GM12878 (cell line): ENCODE data around the gene HOXC5. TPM values are rescaled to one million over a fixed set of nuclear protein-coding genes. Genes with fewer than 3 reads are reported as not detected.

Experiments used
- ATAC-seq: fragments of 200-7000 bp; cut with Tn5 transposase; 3 replicates; pipeline ENCODE4 v1.9.1; 2020; ENCODE audit warnings: mild to moderate bottlenecking, moderate library complexity
- BruUV-seq: library from RNA; stranded (reverse); fragments of 400-500 nt; replicated peaks from 2 replicates; lab custom pipeline; 2021; lab: Mats Ljungman, UMichigan
- CTCF ChIA-PET: fragments of 300-600 bp; sonication (Branson Sonifier 250); formaldehyde crosslinking; extraction: SDS; loops from one replicate; lab custom pipeline; 2021; ENCODE audit warnings: inconsistent platforms; lab: Yijun Ruan, JAX
- POLR2A ChIA-PET: fragments of 350-600 bp; formaldehyde crosslinking; extraction: SDS; loops from one replicate; lab custom pipeline; 2021; ENCODE audit warnings: inconsistent platforms; lab: Charles Lee
- RAD21 ChIA-PET: fragments of 300-600 bp; sonication (Branson Sonifier 250); formaldehyde crosslinking; loops from one replicate; lab custom pipeline; 2023; ENCODE audit warnings: antibody characterized with exemption; ENCODE audit not compliant: unreplicated experiment; lab: Charles Lee
- SMC1A ChIA-PET: fragments of 300-600 bp; sonication (Branson Sonifier 250); formaldehyde crosslinking; loops from one replicate; lab custom pipeline; 2023; ENCODE audit not compliant: unreplicated experiment, uncharacterized antibody; lab: Charles Lee
- DNase-seq: peaks from one replicate; pipeline ENCODE4 v3.0.0-alpha.2; 2011; ENCODE audit warnings: low read depth, low spot score
- FAIRE-seq: peaks from 3 replicates; lab custom pipeline; 2011; peaks lifted over from hg19 to GRCh38; lab: Jason Lieb, UNC
- H2AFZ ChIP-seq: 2 replicates; pipeline ENCODE4 v1.6.0; 2011; ENCODE audit warnings: low read depth, low read length, control low read depth; ENCODE audit not compliant: control insufficient read depth
- H3K27ac ChIP-seq: 2 replicates; pipeline ENCODE4 v1.5.1; 2011; ENCODE audit warnings: control low read depth; ENCODE audit not compliant: control insufficient read depth, insufficient read depth
- H3K27me3 ChIP-seq, 2 experiments: replicated peaks in 1 of 2; 2 replicates each; pipeline versions ENCODE4 v1.6.0 to v1.6.1; 2011; ENCODE audit warnings: low read length in 1 of 2; ENCODE audit not compliant: control insufficient read depth in 2 of 2, insufficient read depth in 2 of 2
- H3K36me3 ChIP-seq, 2 experiments: 2 replicates each; pipeline ENCODE4 v1.5.1; 2011; ENCODE audit warnings: low read length in 1 of 2; ENCODE audit not compliant: control insufficient read depth in 2 of 2, insufficient read depth in 2 of 2
- H3K4me1 ChIP-seq: 2 replicates; pipeline ENCODE4 v1.6.1; 2011; ENCODE audit warnings: mild to moderate bottlenecking, low read length, moderate library complexity, mixed read lengths; ENCODE audit not compliant: control insufficient read depth, insufficient read depth
- H3K4me2 ChIP-seq: 2 replicates; pipeline ENCODE4 v1.6.0; 2011; ENCODE audit warnings: control low read depth; ENCODE audit not compliant: control insufficient read depth, insufficient read depth
- H3K4me3 ChIP-seq: fragments of 200-600 bp; sonication (generic); 2 replicates; pipeline ENCODE4 v1.5.1; 2016
- H3K79me2 ChIP-seq: 2 replicates; pipeline ENCODE4 v1.6.0; 2011; ENCODE audit warnings: low read length; ENCODE audit not compliant: control insufficient read depth, insufficient read depth
- H3K9ac ChIP-seq: 2 replicates; pipeline ENCODE4 v1.8.0; 2011; ENCODE audit warnings: low read length, control low read depth, mixed read lengths; ENCODE audit not compliant: control insufficient read depth, insufficient read depth
- H3K9me3 ChIP-seq: replicated peaks from 3 replicates; pipeline ENCODE4 v1.5.1; 2011; ENCODE audit warnings: mild to moderate bottlenecking, low read length; ENCODE audit not compliant: control insufficient read depth, insufficient read depth
- H4K20me1 ChIP-seq: 2 replicates; pipeline ENCODE4 v1.6.0; 2011; ENCODE audit not compliant: control insufficient read depth, insufficient read depth
- CHD2 ChIP-seq: IDR thresholded peaks from 2 replicates; pipeline ENCODE4 v1.6.1; 2011; ENCODE audit warnings: low read depth, low read length, improper control_type of control experiment, borderline replicate concordance
- CTCF ChIP-seq, 3 experiments: IDR thresholded peaks in 2 of 3; conservative IDR thresholded peaks in 1 of 3; 2 replicates each; pipeline ENCODE4 v1.5.1; 2011; ENCODE audit warnings: low read depth in 3 of 3, low read length in 3 of 3, mild to moderate bottlenecking in 3 of 3, control low read depth in 2 of 3, moderate library complexity in 2 of 3, inconsistent platforms in 1 of 3, mixed read lengths in 1 of 3; ENCODE audit not compliant: control insufficient read depth in 2 of 3, insufficient read depth in 1 of 3; ENCODE audit errors: extremely low read depth in 1 of 3
- HCFC1 ChIP-seq: fragments of 150-350 bp; IDR thresholded peaks from 2 replicates; pipeline ENCODE4 v1.6.1; 2014; ENCODE audit warnings: low read length
- MYB ChIP-seq: fragments of 150-350 bp; IDR thresholded peaks from 2 replicates; pipeline ENCODE4 v1.6.1; 2014; ENCODE audit warnings: mild to moderate bottlenecking, low read depth, low read length, borderline replicate concordance
- NFYB ChIP-seq: IDR thresholded peaks from 2 replicates; pipeline ENCODE4 v1.6.1; 2011; ENCODE audit warnings: low read depth, mild to moderate bottlenecking, low read length, improper control_type of control experiment, moderate library complexity; ENCODE audit not compliant: insufficient read depth
- NR2C2 ChIP-seq: IDR thresholded peaks from 2 replicates; pipeline ENCODE4 v1.6.1; 2011; ENCODE audit warnings: borderline replicate concordance, low read depth; ENCODE audit not compliant: control insufficient read depth, insufficient read length
- SMAD5 ChIP-seq: IDR thresholded peaks from 2 replicates; pipeline ENCODE4 v1.6.1; 2016; ENCODE audit warnings: antibody characterized with exemption, low read depth
- SMC3 ChIP-seq: IDR thresholded peaks from 2 replicates; pipeline ENCODE4 v1.6.1; 2011; ENCODE audit warnings: low read length, improper control_type of control experiment, borderline replicate concordance
- SRF ChIP-seq, 2 experiments: IDR thresholded peaks; 2 replicates each; pipeline ENCODE4 v1.6.1; 2011; ENCODE audit warnings: low read depth in 2 of 2, low read length in 2 of 2, mild to moderate bottlenecking in 1 of 2, moderate library complexity in 1 of 2
- ZNF274 ChIP-seq: IDR thresholded peaks from one replicate; pipeline ENCODE4 v1.8.0; 2011; ENCODE audit not compliant: insufficient read length, insufficient read depth
- WGBS: methylation state at CpG from one replicate; pipeline ENCODE4 v1.1.6; 2016; ENCODE audit warnings: low lambda C conversion rate; ENCODE audit not compliant: insufficient replicate concordance, insufficient coverage; ENCODE audit errors: missing lambda C conversion rate; 5-methylcytosine and 5-hydroxymethylcytosine counted together
- in situ Hi-C: fragments of 300-500 bp; cut with MboI; formaldehyde crosslinking; loops from 9 replicates; pipeline ENCODE4 v1.14.3; 2018; ENCODE audit warnings: mixed read lengths
- intact Hi-C: fragments of 100-400 bp; cut with micrococcal nuclease; formaldehyde crosslinking; loops from one replicate; pipeline ENCODE4 v1.14.2; 2022; ENCODE audit not compliant: unreplicated experiment
- polyA plus RNA-seq, 11 experiments: library from polyadenylated mRNA; depleted of rRNA in 4 of 11; unstranded in 6 of 11; stranded (reverse) in 5 of 11; fragments of >200 nt; fragmentation: Nextera tagmentation in 4 of 11; fragmentation: Illumina TruSeq in 1 of 11; extraction: Ambion mirVana in 4 of 11; extraction: Trizol in 1 of 11; gene quantifications; 1 replicate in 1 of 11; 2 replicates in 10 of 11; pipeline versions ENCODE4 v1.2.1 to v1.2.3, GENCODE V29; 2011 to 2016; ENCODE audit warnings: inconsistent platforms in 2 of 11, missing spikeins in 2 of 11, low read depth in 1 of 11
- total RNA-seq, 4 experiments: library from RNA; depleted of rRNA in 3 of 4; stranded (reverse); fragments of >200 nt in 3 of 4; fragmentation: Illumina TruSeq in 1 of 4; extraction: Trizol in 1 of 4; gene quantifications; 2 replicates each; pipeline versions ENCODE4 v1.2.1 to v1.2.3, GENCODE V29; 2013 to 2021
- TF ChIP-seq, protein P1 (sequence below): fragments of 450-650 bp; IDR thresholded peaks from 2 replicates; pipeline ENCODE4 v1.6.1; 2017; ENCODE audit warnings: mild to moderate bottlenecking, moderate library complexity
- TF ChIP-seq, protein P2 (sequence below): fragments of 150-350 bp; IDR thresholded peaks from 2 replicates; pipeline ENCODE4 v1.6.1; 2016; ENCODE audit warnings: low read depth, low read length

HOXC5 gene
- total and polyA plus RNA-seq, 10 of the 15 experiments (the other 5 are each of a cell fraction or from before 2014, with no cell fraction given): 0.11 TPM; not detected in 9

- TF ChIP-seq HCFC1 (no peak), SMAD5 (no peak), CHD2 (no peak), SRF (IDR thresholded peaks at IDR 0.05; ENCODE audit: low read depth in 2 of 2, low read length in 2 of 2) (no peak), NFYB (no peak), MYB (no peak), ZNF274 (no peak)
- TF ChIP-seq, protein P1, sequence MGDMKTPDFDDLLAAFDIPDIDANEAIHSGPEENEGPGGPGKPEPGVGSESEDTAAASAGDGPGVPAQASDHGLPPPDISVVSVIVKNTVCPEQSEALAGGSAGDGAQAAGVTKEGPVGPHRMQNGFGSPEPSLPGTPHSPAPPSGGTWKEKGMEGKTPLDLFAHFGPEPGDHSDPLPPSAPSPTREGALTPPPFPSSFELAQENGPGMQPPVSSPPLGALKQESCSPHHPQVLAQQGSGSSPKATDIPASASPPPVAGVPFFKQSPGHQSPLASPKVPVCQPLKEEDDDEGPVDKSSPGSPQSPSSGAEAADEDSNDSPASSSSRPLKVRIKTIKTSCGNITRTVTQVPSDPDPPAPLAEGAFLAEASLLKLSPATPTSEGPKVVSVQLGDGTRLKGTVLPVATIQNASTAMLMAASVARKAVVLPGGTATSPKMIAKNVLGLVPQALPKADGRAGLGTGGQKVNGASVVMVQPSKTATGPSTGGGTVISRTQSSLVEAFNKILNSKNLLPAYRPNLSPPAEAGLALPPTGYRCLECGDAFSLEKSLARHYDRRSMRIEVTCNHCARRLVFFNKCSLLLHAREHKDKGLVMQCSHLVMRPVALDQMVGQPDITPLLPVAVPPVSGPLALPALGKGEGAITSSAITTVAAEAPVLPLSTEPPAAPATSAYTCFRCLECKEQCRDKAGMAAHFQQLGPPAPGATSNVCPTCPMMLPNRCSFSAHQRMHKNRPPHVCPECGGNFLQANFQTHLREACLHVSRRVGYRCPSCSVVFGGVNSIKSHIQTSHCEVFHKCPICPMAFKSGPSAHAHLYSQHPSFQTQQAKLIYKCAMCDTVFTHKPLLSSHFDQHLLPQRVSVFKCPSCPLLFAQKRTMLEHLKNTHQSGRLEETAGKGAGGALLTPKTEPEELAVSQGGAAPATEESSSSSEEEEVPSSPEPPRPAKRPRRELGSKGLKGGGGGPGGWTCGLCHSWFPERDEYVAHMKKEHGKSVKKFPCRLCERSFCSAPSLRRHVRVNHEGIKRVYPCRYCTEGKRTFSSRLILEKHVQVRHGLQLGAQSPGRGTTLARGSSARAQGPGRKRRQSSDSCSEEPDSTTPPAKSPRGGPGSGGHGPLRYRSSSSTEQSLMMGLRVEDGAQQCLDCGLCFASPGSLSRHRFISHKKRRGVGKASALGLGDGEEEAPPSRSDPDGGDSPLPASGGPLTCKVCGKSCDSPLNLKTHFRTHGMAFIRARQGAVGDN: no peak
These were observed 25.4 kb downstream of the HOXC5 start (continued) for GRCh38 chr12:54058128-54058768.

DNA sequence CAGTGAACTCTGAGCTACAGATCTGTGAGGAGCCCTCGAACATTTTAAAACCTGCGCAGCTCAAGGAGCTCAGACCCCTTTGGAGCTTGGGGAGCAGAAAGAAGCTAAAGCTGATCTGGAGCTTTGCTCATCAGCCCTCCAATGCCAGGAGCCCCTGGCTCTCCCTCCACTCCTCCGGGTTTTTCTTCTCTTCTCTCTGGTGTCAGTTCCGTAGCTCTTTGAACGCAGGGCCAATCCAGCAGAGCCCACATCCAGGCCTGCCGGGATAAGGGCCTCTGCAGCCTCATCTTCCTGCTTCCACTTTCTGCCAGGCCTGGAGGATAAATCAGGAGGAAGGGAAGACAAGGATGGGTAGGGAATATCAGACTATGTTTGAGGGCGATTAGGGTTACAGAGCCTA is 26.8 kb downstream of the HOXC5 start:
- 58% methylated on average over 7 of the region's 7 CpGs for WGBS
- ChIA-PET SMC1A (interaction anchor here (0.8 to 1.5 kb wide), 3 partner anchors 27 to 131 kb away, joined by 3 to 6 read pairs (median 4); partner anchors contain the start of gene HOXC5), RAD21 (interaction anchor here (0.6 kb wide), 1 partner anchor 446 kb away, joined by 3 read pairs; no protein-coding TSS in a partner anchor), CTCF (interaction anchor here (1.2 kb wide), 1 partner anchor 130 kb away, joined by 3 read pairs; no protein-coding TSS in a partner anchor), POLR2A (no interaction called here)
- H3K4me2 ChIP-seq: no peak overlapping the region
- H3K27me3 ChIP-seq: 0 out of 4 replicates have a peak, but pooled peaks cover 0 to 3% of the 10 kb centered on the region in 2 experiments
- FAIRE-seq: no peak
- no peaks in the 10 kb centered on the region for H3K36me3 ChIP-seq
- BruUV-seq: no TSS peak
- intact Hi-C loops: no loop called here
- DNase-seq: no peak
- no peak overlapping the region for H3K9ac ChIP-seq
- ATAC-seq: no peak
- H3K27ac ChIP-seq: no peak overlapping the region
- H3K79me2 ChIP-seq: peaks cover 3% of the 10 kb centered on the region
- no peak overlapping the region for H3K4me3 ChIP-seq
- no peaks in the 10 kb centered on the region for H3K9me3 ChIP-seq
- H3K4me1 ChIP-seq: no peaks in the 10 kb centered on the region
- in situ Hi-C loops: no loop called here
- no peaks in the 10 kb centered on the region for H4K20me1 ChIP-seq
- no peak overlapping the region for H2AFZ ChIP-seq
- TF ChIP-seq SMC3: no peak
- no peak for TF ChIP-seq CTCF (IDR thresholded peaks at IDR 0.05 in 2 of 3, conservative IDR thresholded peaks at IDR 0.05 in 1 of 3; ENCODE audit: control insufficient read depth in 2 of 3, extremely low read depth in 1 of 3, insufficient read depth in 1 of 3, low read depth in 3 of 3, low read length in 3 of 3)
- TF ChIP-seq NR2C2: no peak
- TF ChIP-seq, protein P2, sequence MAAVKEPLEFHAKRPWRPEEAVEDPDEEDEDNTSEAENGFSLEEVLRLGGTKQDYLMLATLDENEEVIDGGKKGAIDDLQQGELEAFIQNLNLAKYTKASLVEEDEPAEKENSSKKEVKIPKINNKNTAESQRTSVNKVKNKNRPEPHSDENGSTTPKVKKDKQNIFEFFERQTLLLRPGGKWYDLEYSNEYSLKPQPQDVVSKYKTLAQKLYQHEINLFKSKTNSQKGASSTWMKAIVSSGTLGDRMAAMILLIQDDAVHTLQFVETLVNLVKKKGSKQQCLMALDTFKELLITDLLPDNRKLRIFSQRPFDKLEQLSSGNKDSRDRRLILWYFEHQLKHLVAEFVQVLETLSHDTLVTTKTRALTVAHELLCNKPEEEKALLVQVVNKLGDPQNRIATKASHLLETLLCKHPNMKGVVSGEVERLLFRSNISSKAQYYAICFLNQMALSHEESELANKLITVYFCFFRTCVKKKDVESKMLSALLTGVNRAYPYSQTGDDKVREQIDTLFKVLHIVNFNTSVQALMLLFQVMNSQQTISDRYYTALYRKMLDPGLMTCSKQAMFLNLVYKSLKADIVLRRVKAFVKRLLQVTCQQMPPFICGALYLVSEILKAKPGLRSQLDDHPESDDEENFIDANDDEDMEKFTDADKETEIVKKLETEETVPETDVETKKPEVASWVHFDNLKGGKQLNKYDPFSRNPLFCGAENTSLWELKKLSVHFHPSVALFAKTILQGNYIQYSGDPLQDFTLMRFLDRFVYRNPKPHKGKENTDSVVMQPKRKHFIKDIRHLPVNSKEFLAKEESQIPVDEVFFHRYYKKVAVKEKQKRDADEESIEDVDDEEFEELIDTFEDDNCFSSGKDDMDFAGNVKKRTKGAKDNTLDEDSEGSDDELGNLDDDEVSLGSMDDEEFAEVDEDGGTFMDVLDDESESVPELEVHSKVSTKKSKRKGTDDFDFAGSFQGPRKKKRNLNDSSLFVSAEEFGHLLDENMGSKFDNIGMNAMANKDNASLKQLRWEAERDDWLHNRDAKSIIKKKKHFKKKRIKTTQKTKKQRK: no peak
